Panc1 (cell line): ENCODE data around the gene COL6A1. TPM values are rescaled to one million over a fixed set of nuclear protein-coding genes. Genes with fewer than 3 reads are reported as not detected.

Source experiments
- ATAC-seq: fragments of 200-7000 bp; cut with Tn5 transposase; 2 replicates; pipeline ENCODE4 v1.9.1; 2020; ENCODE audit warnings: mild to moderate bottlenecking, moderate library complexity
- BruUV-seq: library from RNA; stranded (reverse); fragments of 400-500 nt; replicated peaks from 2 replicates; lab custom pipeline; 2021; lab: Mats Ljungman, UMichigan
- CTCF ChIA-PET: fragments of 300-600 bp; sonication (Branson Sonifier 250); formaldehyde crosslinking; loops from one replicate; lab custom pipeline; 2022; ENCODE audit warnings: antibody characterized with exemption; lab: Charles Lee
- POLR2A ChIA-PET: fragments of 300-600 bp; sonication (Branson Sonifier 250); formaldehyde crosslinking; loops from one replicate; lab custom pipeline; 2022; ENCODE audit warnings: antibody characterized with exemption; lab: Charles Lee
- DNase-seq: peaks from one replicate; pipeline ENCODE4 v3.0.0-alpha.2; 2010; ENCODE audit warnings: low read depth, low spot score
- H3K27ac ChIP-seq: 2 replicates; pipeline ENCODE4 v1.5.1; 2011; ENCODE audit warnings: mild to moderate bottlenecking, low read length, inconsistent platforms
- H3K27me3 ChIP-seq: fragments of 200-500 bp; sonication (Bioruptor generic); 2 replicates; pipeline ENCODE4 v1.6.0; 2014; ENCODE audit warnings: low read length, inconsistent platforms; ENCODE audit not compliant: control insufficient read depth, insufficient read depth
- H3K36me3 ChIP-seq: fragments of 200-500 bp; sonication (Bioruptor generic); 2 replicates; pipeline ENCODE4 v1.5.1; 2014; ENCODE audit warnings: inconsistent platforms, mild to moderate bottlenecking, low read length, moderate library complexity; ENCODE audit not compliant: control insufficient read depth, insufficient read depth
- H3K4me1 ChIP-seq: 2 replicates; pipeline ENCODE4 v1.5.1; 2011; ENCODE audit warnings: inconsistent platforms, mild to moderate bottlenecking, low read length, moderate library complexity; ENCODE audit not compliant: control insufficient read depth, insufficient read depth
- H3K4me3 ChIP-seq, 2 experiments: 2 replicates each; pipeline ENCODE4 v1.5.1; 2011 to 2012; ENCODE audit warnings: low read depth in 2 of 2, low read length in 2 of 2, mild to moderate bottlenecking in 2 of 2, inconsistent platforms in 1 of 2, moderate library complexity in 1 of 2
- H3K9me3 ChIP-seq: fragments of 200-500 bp; sonication (Bioruptor generic); 2 replicates; pipeline ENCODE4 v1.5.1; 2014; ENCODE audit warnings: low read depth, mild to moderate bottlenecking, inconsistent platforms, low read length, moderate library complexity; ENCODE audit not compliant: control insufficient read depth, insufficient read depth
- POLR2AphosphoS5 ChIP-seq: IDR thresholded peaks from 2 replicates; pipeline ENCODE4 v1.6.1; 2012; ENCODE audit warnings: mild to moderate bottlenecking, low read depth, low read length, moderate library complexity
- SIN3A ChIP-seq: IDR thresholded peaks from 2 replicates; pipeline ENCODE4 v1.6.1; 2012; ENCODE audit warnings: low read depth, mild to moderate bottlenecking, low read length, moderate library complexity, borderline replicate concordance; ENCODE audit not compliant: insufficient read depth
- TCF7L2 ChIP-seq: IDR thresholded peaks from 2 replicates; pipeline ENCODE4 v1.6.1; 2011; ENCODE audit warnings: mild to moderate bottlenecking, low read depth, low read length, inconsistent platforms
- in situ Hi-C: cut with HindIII; loops from 2 replicates; pipeline ENCODE4 v1.10.0; 2016; ENCODE audit warnings: low sequenced_read_pairs, low pct_unique_long_range_greater_than_20kb
- intact Hi-C: fragments of 100-400 bp; cut with micrococcal nuclease; formaldehyde crosslinking; loops from one replicate; pipeline ENCODE4 v1.10.0; 2022; ENCODE audit not compliant: unreplicated experiment
- total RNA-seq: library from RNA; stranded (reverse); gene quantifications from one replicate; pipeline ENCODE4 v1.2.1, GENCODE V29; 2021; ENCODE audit not compliant: unreplicated experiment
- TF ChIP-seq, protein P1 (sequence below): fragments of 450-650 bp; IDR thresholded peaks from 2 replicates; pipeline ENCODE4 v1.5.1; 2017; ENCODE audit warnings: mild to moderate bottlenecking
- TF ChIP-seq, protein P2 (sequence below), 2 experiments: IDR thresholded peaks; 2 replicates each; pipeline ENCODE4 v1.6.1; 2011 to 2012; ENCODE audit warnings: low read depth in 2 of 2, control low read depth in 1 of 2, low read length in 1 of 2, mild to moderate bottlenecking in 1 of 2, moderate library complexity in 1 of 2; ENCODE audit not compliant: insufficient read depth in 1 of 2

COL6A1 gene
- total RNA-seq, 1 experiment from 2014 or later = 34.2 TPM

DNA sequence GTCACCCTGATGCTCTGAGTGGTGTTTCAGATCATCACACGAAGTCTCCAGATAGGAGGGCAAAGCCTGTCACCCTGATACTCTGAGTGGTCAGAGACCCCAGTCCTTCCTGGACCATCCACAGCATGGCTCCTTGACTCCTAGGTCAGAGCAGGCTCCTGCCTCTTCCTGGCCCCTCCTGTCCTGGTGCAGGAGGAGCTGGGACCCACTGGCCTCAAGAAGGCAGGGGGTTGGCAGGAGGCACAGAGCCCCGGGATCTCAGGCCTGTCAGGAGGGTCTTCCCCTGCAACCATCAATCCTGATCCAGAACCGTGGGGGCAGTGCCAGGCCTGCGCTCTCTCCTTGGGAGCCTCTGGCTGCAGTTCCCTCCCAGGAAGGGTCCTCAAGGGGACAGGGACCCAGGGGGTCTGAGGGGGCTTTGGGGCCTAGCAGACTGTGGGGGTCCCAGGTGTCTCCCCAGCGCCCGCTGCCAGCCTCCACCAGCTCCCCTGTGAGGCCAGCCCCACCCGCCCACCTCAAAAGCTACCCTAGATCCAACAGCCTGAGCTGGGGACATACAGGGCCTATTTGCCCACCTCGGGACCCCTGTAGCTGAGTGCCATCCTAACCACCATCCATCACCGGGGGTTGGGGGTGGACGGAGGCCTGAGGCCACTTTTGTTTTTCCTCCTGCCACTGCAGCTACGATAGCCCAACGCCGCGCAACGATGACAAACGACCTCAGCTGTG is 27.5 kb downstream of the COL6A1 start:
- intact Hi-C loops (no loop called here), in situ Hi-C loops (no loop called here)
- no peaks in the 10 kb centered on the region for H3K4me1 ChIP-seq
- ATAC-seq (no peak), DNase-seq (no peak)
- no peaks in the 10 kb centered on the region for H3K9me3 ChIP-seq
- BruUV-seq = no TSS peak
- H3K27ac ChIP-seq = no peak overlapping the region
- no peaks in the 10 kb centered on the region for H3K36me3 ChIP-seq
- POLR2A ChIA-PET = no interaction called here
- CTCF ChIA-PET = interaction anchor here (0.6 kb wide), 2 partner anchors 45 to 93 kb away, joined by 3 to 5 read pairs; no protein-coding TSS in a partner anchor
- H3K27me3 ChIP-seq = no peaks in the 10 kb centered on the region
- TF ChIP-seq POLR2AphosphoS5 = no peak
- TF ChIP-seq, protein P1, sequence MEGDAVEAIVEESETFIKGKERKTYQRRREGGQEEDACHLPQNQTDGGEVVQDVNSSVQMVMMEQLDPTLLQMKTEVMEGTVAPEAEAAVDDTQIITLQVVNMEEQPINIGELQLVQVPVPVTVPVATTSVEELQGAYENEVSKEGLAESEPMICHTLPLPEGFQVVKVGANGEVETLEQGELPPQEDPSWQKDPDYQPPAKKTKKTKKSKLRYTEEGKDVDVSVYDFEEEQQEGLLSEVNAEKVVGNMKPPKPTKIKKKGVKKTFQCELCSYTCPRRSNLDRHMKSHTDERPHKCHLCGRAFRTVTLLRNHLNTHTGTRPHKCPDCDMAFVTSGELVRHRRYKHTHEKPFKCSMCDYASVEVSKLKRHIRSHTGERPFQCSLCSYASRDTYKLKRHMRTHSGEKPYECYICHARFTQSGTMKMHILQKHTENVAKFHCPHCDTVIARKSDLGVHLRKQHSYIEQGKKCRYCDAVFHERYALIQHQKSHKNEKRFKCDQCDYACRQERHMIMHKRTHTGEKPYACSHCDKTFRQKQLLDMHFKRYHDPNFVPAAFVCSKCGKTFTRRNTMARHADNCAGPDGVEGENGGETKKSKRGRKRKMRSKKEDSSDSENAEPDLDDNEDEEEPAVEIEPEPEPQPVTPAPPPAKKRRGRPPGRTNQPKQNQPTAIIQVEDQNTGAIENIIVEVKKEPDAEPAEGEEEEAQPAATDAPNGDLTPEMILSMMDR = no peak
- TF ChIP-seq, protein P2, sequence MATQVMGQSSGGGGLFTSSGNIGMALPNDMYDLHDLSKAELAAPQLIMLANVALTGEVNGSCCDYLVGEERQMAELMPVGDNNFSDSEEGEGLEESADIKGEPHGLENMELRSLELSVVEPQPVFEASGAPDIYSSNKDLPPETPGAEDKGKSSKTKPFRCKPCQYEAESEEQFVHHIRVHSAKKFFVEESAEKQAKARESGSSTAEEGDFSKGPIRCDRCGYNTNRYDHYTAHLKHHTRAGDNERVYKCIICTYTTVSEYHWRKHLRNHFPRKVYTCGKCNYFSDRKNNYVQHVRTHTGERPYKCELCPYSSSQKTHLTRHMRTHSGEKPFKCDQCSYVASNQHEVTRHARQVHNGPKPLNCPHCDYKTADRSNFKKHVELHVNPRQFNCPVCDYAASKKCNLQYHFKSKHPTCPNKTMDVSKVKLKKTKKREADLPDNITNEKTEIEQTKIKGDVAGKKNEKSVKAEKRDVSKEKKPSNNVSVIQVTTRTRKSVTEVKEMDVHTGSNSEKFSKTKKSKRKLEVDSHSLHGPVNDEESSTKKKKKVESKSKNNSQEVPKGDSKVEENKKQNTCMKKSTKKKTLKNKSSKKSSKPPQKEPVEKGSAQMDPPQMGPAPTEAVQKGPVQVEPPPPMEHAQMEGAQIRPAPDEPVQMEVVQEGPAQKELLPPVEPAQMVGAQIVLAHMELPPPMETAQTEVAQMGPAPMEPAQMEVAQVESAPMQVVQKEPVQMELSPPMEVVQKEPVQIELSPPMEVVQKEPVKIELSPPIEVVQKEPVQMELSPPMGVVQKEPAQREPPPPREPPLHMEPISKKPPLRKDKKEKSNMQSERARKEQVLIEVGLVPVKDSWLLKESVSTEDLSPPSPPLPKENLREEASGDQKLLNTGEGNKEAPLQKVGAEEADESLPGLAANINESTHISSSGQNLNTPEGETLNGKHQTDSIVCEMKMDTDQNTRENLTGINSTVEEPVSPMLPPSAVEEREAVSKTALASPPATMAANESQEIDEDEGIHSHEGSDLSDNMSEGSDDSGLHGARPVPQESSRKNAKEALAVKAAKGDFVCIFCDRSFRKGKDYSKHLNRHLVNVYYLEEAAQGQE (IDR thresholded peaks at IDR 0.05; ENCODE audit: insufficient read depth in 1 of 2, low read depth in 2 of 2, low read length in 1 of 2) = no peak
- no peak for TF ChIP-seq SIN3A
- TF ChIP-seq TCF7L2 = no peak
- H3K4me3 ChIP-seq = no peak overlapping the region

DNA sequence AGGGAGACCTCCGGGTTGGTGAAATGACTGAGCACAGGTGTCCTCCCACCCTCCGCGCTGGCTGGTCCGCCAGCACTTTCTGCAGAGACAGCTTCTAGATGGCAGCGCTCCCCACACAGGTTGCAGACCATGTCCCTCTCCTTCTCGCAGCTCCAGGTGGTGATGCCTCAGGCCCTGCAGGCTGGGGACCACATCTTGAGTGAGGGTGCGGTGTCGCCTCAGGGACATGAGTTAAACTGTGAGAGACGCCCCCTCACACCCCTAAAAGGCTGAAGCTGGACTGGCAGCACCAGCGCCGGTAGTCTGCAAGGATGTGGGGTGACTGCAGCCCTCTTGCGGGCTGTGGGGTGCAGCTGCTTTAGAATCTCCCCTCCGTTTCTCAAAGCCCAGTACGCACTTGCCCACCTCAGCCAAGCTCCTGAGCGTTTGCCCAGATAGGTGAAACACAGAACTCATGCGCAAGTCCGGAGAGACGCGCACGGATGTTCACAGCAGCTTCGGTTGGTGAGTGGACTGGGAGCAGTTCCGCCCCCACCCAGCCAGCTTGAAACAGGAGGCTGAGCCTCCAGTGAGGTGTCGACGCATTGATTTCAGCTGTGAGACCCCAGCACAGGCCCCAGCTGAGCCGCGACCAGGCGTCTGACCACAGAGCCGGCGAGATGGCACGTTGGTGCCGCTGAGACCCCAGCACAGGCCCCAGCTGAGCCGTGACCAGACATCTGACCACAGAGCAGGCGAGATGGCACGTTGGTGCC is 28.6 kb downstream of the COL6A1 start:
- BruUV-seq = no TSS peak
- no peaks in the 10 kb centered on the region for H3K4me1 ChIP-seq
- in situ Hi-C loops (no loop called here), intact Hi-C loops (no loop called here)
- H3K27me3 ChIP-seq = no peaks in the 10 kb centered on the region; the same call in 1 of the 2 replicates
- no peaks in the 10 kb centered on the region for H3K36me3 ChIP-seq
- no peak overlapping the region for H3K27ac ChIP-seq
- TF ChIP-seq TCF7L2 (no peak), SIN3A (no peak), POLR2AphosphoS5 (no peak)
- TF ChIP-seq, protein P2 (IDR thresholded peaks at IDR 0.05; ENCODE audit: insufficient read depth in 1 of 2, low read depth in 2 of 2, low read length in 1 of 2) = no peak
- TF ChIP-seq, protein P1 = no peak
- ATAC-seq = no peak
- no peak for DNase-seq
- no peak overlapping the region for H3K4me3 ChIP-seq
- no peaks in the 10 kb centered on the region for H3K9me3 ChIP-seq
- ChIA-PET POLR2A (no interaction called here), CTCF (no interaction called here)
